CD4-positive, CD25-positive, alpha-beta regulatory T cell (primary cell): ENCODE results near the gene THAP9. TPM values are rescaled to one million over a fixed set of nuclear protein-coding genes. Genes with fewer than 3 reads are reported as not detected.
A peak's percentile ranks its signal among the peaks of the same experiment; 100 is the strongest.

Source experiments
- ATAC-seq, 2 donors: fragments of 150-1000 bp; cut with Tn5 transposase; one replicate each; pipeline ENCODE4 v1.10.0; 2021; ENCODE audit warnings: low read depth in 2 of 2, moderate number of reproducible peaks in 2 of 2, moderate library complexity in 1 of 2
- DNase-seq, 3 donors: peaks; one replicate each; pipeline versions ENCODE4 v3.0.0 to v3.0.0-alpha.2; 2012 to 2022; ENCODE audit warnings: mixed read lengths in 1 of 3
- H3K27ac ChIP-seq: one replicate; pipeline ENCODE4 v1.7.0; 2013; ENCODE audit warnings: mild to moderate bottlenecking, low read length; ENCODE audit not compliant: insufficient read depth, poor library complexity, severe bottlenecking
- H3K27me3 ChIP-seq: one replicate; pipeline ENCODE4 v1.7.0; 2013; ENCODE audit warnings: low read length; ENCODE audit not compliant: control insufficient read depth, insufficient read depth
- H3K36me3 ChIP-seq: one replicate; pipeline ENCODE4 v1.7.0; 2013; ENCODE audit warnings: mild to moderate bottlenecking, low read length, moderate library complexity; ENCODE audit not compliant: control insufficient read depth, insufficient read depth
- H3K4me1 ChIP-seq: 2 replicates; pipeline ENCODE4 v1.7.0; 2013; ENCODE audit warnings: mild to moderate bottlenecking, low read length; ENCODE audit not compliant: insufficient read depth, control insufficient read depth, poor library complexity, severe bottlenecking
- H3K4me3 ChIP-seq: one replicate; pipeline ENCODE4 v1.7.0; 2013; ENCODE audit warnings: low read depth, mild to moderate bottlenecking, low read length, moderate library complexity
- H3K9me3 ChIP-seq, 2 experiments: 1 replicate in 1 of 2; 2 replicates in 1 of 2; pipeline ENCODE4 v1.7.0; 2013; ENCODE audit warnings: low read length in 2 of 2, mild to moderate bottlenecking in 1 of 2, moderate library complexity in 1 of 2; ENCODE audit not compliant: control insufficient read depth in 2 of 2
- H3K27ac Mint-ChIP-seq, 3 donors: one replicate each; pipeline ENCODE4 v1.8.0; 2020 to 2022; ENCODE audit warnings: mild to moderate bottlenecking in 3 of 3, mixed read lengths in 3 of 3, moderate library complexity in 2 of 3
- H3K27me3 Mint-ChIP-seq: one replicate; pipeline ENCODE4 v1.8.0; 2022; ENCODE audit warnings: mild to moderate bottlenecking, mixed read lengths
- H3K36me3 Mint-ChIP-seq: one replicate; pipeline ENCODE4 v1.8.0; 2020; ENCODE audit warnings: mixed read lengths
- H3K4me1 Mint-ChIP-seq, 4 donors: one replicate each; pipeline ENCODE4 v1.8.0; 2020 to 2022; ENCODE audit warnings: mixed read lengths in 4 of 4, mild to moderate bottlenecking in 1 of 4
- H3K4me3 Mint-ChIP-seq, 4 donors: one replicate each; pipeline ENCODE4 v1.8.0; 2020 to 2022; ENCODE audit warnings: mild to moderate bottlenecking in 4 of 4, mixed read lengths in 4 of 4, moderate library complexity in 3 of 4
- H3K9me3 Mint-ChIP-seq, 7 donors: one replicate each; pipeline ENCODE4 v1.8.0; 2020 to 2022; ENCODE audit warnings: mixed read lengths in 7 of 7, mild to moderate bottlenecking in 3 of 7, moderate library complexity in 2 of 7
- polyA plus RNA-seq, 4 donors: library from polyadenylated mRNA; unstranded; fragments of 300-500 nt; fragmentation: Illumina TruSeq; gene quantifications; one replicate each; pipeline ENCODE4 v1.2.3, GENCODE V29; 2021
- total RNA-seq: library from RNA; stranded (reverse); gene quantifications from one replicate; pipeline ENCODE4 v1.2.3, GENCODE V29; 2022

THAP9 gene
- total and polyA plus RNA-seq, 5 donors from 2014 or later, result 0.37 to 2.3 (median 1.7) TPM

DNA sequence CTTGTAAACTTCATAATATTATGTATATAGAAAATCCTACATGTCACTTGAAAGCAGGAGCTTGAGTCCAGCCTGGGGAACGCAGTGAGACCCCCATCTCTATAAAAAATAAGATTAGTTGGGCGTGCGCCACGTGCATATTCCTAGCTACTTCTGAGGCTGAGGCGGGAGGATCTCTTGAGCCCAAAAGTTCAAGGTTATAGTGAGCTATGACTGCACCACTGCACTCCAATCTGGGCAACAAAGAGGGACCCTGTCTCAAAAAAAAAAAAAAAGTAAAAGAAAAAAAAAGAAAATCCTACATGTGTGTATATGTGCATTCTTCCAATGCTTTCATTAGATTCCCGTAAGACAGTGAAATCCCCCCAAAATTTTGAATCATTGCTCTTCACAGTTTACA, 11.2 kb upstream of the THAP9 start:
- DNase-seq (no peak), ATAC-seq (no peak)
- Histone ChIP-seq H3K4me3 (peak overlapping the region; percentile 99), H3K27ac (no peak overlapping the region), H3K4me1 (peaks cover 28% of the 10 kb centered on the region), H3K36me3 (peaks cover 15% of the 10 kb centered on the region), H3K9me3 (no peaks in the 10 kb centered on the region), H3K27me3 (no peaks in the 10 kb centered on the region)
- Mint-ChIP-seq H3K27ac (peak overlapping the region in 1 of 3 donors; percentile 98), H3K9me3 (no peaks in the 10 kb centered on the region), H3K4me1 (peaks cover 39 to 60% (median 42%) of the 10 kb centered on the region in 4 donors), H3K27me3 (peaks cover 4% of the 10 kb centered on the region), H3K36me3 (peaks cover 7% of the 10 kb centered on the region), H3K4me3 (peak overlapping the region; percentile 91 to 95 (median 92))

DNA sequence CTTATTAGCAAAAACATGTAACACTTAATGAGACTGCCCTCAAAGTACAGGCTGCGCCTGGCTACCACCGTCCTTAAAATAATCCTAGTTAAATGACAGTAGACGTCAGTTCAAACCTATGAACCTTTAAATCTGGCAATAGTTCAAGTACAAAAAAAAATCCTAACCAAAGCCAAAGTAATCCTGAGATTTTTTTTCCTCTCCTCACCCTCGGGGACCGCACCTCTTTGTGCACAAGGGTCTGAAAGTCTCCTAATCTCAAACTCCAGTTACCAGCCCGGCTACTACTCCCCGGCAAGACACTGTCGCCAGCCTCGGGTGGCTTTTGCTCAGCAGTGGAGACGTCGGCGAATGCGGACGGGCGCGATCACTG, 10.0 kb upstream of the THAP9 start:
- Mint-ChIP-seq H3K36me3 (peaks cover 10% of the 10 kb centered on the region), H3K4me1 (peaks cover 30 to 50% (median 41%) of the 10 kb centered on the region in 4 donors), H3K27ac (peak overlapping the region; percentile 96 to 98 (median 98)), H3K4me3 (peak overlapping the region; percentile 91 to 95 (median 92)), H3K9me3 (no peaks in the 10 kb centered on the region), H3K27me3 (peaks cover 4% of the 10 kb centered on the region)
- DNase-seq (no peak), ATAC-seq (no peak)
- H3K9me3 ChIP-seq, result no peaks in the 10 kb centered on the region
- peaks cover 26% of the 10 kb centered on the region for H3K36me3 ChIP-seq
- peaks cover 28% of the 10 kb centered on the region for H3K4me1 ChIP-seq
- no peaks in the 10 kb centered on the region for H3K27me3 ChIP-seq
- H3K4me3 ChIP-seq, result peak overlapping the region; percentile 99
- H3K27ac ChIP-seq, result peak overlapping the region; percentile 96

DNA sequence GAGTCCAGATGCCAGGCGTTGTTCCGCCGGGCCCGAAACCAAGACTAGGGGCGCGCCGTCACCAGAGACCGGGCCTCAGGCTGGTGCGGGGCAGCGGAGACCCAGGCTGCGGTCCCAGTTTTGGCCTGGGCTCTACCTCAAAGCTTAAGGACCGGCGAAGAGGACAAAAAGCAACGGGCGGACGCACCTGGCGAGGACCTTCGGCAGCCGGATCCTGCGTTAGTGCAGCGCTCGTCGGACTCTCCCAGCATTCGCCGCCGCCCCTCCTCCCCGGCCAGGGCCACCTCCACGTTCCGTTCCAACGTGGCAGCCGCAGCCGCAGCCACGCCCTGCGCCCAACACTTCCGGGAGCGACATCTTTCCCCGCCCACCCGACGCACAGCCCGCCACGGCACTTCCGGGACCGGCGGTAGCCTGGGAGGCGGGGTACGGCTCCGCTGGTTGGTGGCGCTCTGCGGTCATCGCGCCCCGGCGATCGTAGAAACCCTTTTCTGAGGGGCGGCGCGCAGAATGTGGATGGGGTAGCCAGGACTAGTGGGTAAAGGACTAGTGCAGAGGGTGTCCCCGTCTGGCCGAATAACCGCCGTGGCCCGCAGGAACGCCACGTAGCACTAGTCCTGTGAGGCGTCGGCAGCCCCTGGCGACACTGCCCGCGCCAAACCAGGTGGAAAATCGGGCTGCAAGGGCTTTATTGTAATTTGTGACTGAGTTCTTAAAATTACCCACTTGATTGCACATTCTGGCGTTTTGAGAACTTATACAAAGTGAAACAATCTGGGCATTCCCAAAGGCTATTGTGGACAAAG, 9.4 kb upstream of the THAP9 start, which contains the start of gene SEC31A:
Gene SEC31A, minus strand, starts transcription at position 253 of the 806 bp plus-strand sequence. CDS start 9,217 bp downstream, outside the sequence.
- Mint-ChIP-seq H3K27me3 (peaks cover 4% of the 10 kb centered on the region), H3K4me1 (peaks cover 28 to 48% (median 37%) of the 10 kb centered on the region in 4 donors), H3K9me3 (no peaks in the 10 kb centered on the region), H3K4me3 (peak within 1 kb of the TSS; percentile 91 to 95 (median 92)), H3K36me3 (peaks cover 10% of the 10 kb centered on the region), H3K27ac (peak within 1 kb of the TSS; percentile 96 to 98 (median 98))
- no peaks in the 10 kb centered on the region for H3K27me3 ChIP-seq
- peaks cover 27% of the 10 kb centered on the region for H3K36me3 ChIP-seq
- peak within 1 kb of the TSS; percentile 96 for H3K27ac ChIP-seq
- peak; percentile 95 to 98 (median 96) for DNase-seq
- H3K4me1 ChIP-seq, result peaks cover 26% of the 10 kb centered on the region
- ATAC-seq, result peak; percentile 94 to 96
- H3K4me3 ChIP-seq, result peak within 1 kb of the TSS; percentile 99
- no peaks in the 10 kb centered on the region for H3K9me3 ChIP-seq

DNA sequence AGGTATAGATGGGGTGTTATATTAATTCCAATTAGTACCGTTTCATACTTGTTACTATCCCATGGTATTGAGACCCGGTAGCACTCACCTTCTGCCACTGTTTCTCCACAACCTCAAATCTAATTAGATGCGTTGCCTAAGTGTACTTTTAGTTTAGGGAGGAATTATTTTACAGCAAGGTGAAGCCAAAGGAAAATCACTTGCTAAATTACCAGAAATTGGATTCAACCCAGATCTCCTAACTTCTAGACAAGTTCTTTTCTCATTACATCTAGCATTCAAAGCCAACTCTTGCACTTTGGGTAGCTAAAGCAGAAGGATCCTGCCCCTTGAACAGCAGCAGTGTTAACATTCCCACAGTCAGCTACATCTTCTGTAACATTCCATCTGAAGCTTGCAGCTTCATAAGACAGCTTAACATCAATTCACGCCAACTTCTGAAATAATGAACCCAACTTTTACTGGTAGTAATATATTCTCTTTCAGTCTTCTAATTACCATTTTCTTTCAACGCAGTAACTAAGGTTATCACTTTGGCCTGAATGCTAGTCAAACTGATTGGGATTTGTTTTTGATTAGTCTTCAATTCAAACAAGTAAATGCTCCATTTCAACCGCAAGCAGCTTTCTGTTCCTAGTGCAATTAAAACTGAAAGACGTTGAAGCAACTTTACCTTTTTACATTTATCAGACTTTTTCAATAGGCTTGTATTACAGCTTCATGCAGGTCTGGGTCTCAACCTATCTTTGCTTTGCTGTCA, 8.6 kb upstream of the THAP9 start:
- peaks cover 23 to 45% (median 36%) of the 10 kb centered on the region in 4 donors for H3K4me1 Mint-ChIP-seq
- H3K27ac Mint-ChIP-seq, result peak overlapping the region; percentile 96 to 98 (median 98)
- ATAC-seq (no peak), DNase-seq (no peak)
- H3K36me3 Mint-ChIP-seq, result peaks cover 13% of the 10 kb centered on the region
- H3K4me3 Mint-ChIP-seq, result peak overlapping the region; percentile 91 to 95 (median 92)
- Histone ChIP-seq H3K36me3 (peaks cover 28% of the 10 kb centered on the region), H3K4me3 (peak overlapping the region; percentile 87), H3K27ac (peak overlapping the region; percentile 96), H3K4me1 (peaks cover 23% of the 10 kb centered on the region), H3K9me3 (no peaks in the 10 kb centered on the region), H3K27me3 (no peaks in the 10 kb centered on the region)
- peaks cover 4% of the 10 kb centered on the region for H3K27me3 Mint-ChIP-seq
- H3K9me3 Mint-ChIP-seq, result no peaks in the 10 kb centered on the region

DNA sequence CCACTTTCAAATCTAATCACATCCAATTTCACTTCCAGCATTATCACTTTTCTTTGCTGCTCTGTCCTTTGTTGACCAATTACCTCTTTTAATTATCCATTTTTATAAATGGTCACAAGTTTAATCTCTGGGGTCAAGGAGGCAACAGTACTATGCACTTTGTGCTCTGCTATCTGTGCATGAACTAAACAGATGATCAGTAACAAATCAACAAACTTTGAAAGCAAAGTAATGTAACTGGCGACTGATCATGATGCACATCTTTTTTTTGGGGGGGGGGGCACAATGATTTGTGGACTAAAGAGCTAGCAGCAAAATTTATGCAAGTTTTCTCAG, 8.1 kb upstream of the THAP9 start:
- Histone ChIP-seq H3K4me1 (peaks cover 28% of the 10 kb centered on the region), H3K4me3 (no peak overlapping the region), H3K36me3 (peaks cover 30% of the 10 kb centered on the region), H3K27me3 (no peaks in the 10 kb centered on the region), H3K9me3 (no peaks in the 10 kb centered on the region), H3K27ac (no peak overlapping the region)
- no peak for DNase-seq
- Mint-ChIP-seq H3K27ac (peak overlapping the region in 2 of 3 donors; percentile 65 to 98), H3K9me3 (no peaks in the 10 kb centered on the region), H3K36me3 (peaks cover 16% of the 10 kb centered on the region), H3K27me3 (peaks cover 4% of the 10 kb centered on the region), H3K4me3 (peak overlapping the region; percentile 91 to 95 (median 92)), H3K4me1 (peaks cover 24 to 44% (median 35%) of the 10 kb centered on the region in 4 donors)
- no peak for ATAC-seq

DNA sequence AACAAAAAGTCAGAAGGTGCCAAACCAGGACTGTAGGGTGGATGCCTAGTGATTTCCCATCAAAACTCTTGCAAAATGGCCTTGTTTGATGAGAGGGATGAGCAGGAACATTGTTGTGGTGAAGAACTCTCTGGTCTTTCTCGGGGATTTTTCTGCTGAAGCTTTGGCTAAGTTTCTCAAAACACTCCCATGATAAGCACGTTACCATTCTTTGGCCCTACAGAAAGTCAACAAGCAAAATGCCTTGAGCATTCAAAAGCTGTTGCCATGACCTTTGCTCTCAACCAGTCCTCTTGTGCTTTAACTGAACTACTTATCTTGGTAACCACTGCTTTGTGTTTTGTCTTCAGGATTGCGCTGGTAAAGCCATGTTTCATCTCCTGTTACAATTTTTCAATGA, 6.6 kb upstream of the THAP9 start:
- ATAC-seq (no peak), DNase-seq (no peak)
- Histone ChIP-seq H3K4me1 (peaks cover 39% of the 10 kb centered on the region), H3K27ac (no peak overlapping the region), H3K9me3 (no peaks in the 10 kb centered on the region), H3K36me3 (peaks cover 30% of the 10 kb centered on the region), H3K4me3 (no peak overlapping the region), H3K27me3 (no peaks in the 10 kb centered on the region)
- H3K4me3 Mint-ChIP-seq, result peak overlapping the region in 2 of 4 donors; percentile 38 to 69
- peaks cover 4% of the 10 kb centered on the region for H3K27me3 Mint-ChIP-seq
- H3K36me3 Mint-ChIP-seq, result peaks cover 16% of the 10 kb centered on the region
- no peak overlapping the region for H3K27ac Mint-ChIP-seq
- no peaks in the 10 kb centered on the region for H3K9me3 Mint-ChIP-seq
- peaks cover 22 to 39% (median 34%) of the 10 kb centered on the region in 4 donors for H3K4me1 Mint-ChIP-seq

DNA sequence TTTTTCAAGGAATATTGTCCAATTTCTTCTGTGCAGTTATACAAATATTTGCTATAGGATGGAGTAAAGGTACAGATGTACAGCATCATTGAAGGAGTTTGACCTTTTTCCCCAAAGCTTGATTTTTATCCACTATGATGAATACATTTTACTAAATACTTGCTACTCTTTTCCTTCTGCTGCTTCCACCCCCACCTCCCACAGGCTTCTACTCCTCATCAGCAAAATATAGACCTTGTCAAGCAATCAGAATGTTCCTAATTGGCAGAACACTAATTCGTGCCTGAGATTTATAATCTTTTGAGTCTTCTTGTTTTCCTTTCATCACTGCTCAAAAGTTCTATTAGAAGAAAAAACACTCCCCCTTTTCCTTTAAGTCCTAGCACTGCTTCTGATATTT, 3.8 kb upstream of the THAP9 start:
- Mint-ChIP-seq H3K27me3 (no peaks in the 10 kb centered on the region), H3K4me1 (peaks cover 12 to 25% (median 20%) of the 10 kb centered on the region in 4 donors), H3K4me3 (peak overlapping the region in 1 of 4 donors; percentile 23), H3K36me3 (peaks cover 16% of the 10 kb centered on the region), H3K27ac (peak overlapping the region; percentile 10 to 77 (median 74)), H3K9me3 (no peaks in the 10 kb centered on the region)
- no peaks in the 10 kb centered on the region for H3K27me3 ChIP-seq
- peak overlapping the region; percentile 99 for H3K27ac ChIP-seq
- H3K4me3 ChIP-seq, result no peak overlapping the region
- H3K4me1 ChIP-seq, result peaks cover 39% of the 10 kb centered on the region
- no peaks in the 10 kb centered on the region for H3K9me3 ChIP-seq
- no peak for ATAC-seq
- DNase-seq, result no peak
- H3K36me3 ChIP-seq, result peaks cover 30% of the 10 kb centered on the region
